NCI-H1694 (cell line): Measurements from ENCODE around the gene COL11A2.

Source experiments
- DNase-seq: peaks from one replicate; lab custom pipeline; 2025; lab: John Stamatoyannopoulos, UW

Gene COL11A2

DNA sequence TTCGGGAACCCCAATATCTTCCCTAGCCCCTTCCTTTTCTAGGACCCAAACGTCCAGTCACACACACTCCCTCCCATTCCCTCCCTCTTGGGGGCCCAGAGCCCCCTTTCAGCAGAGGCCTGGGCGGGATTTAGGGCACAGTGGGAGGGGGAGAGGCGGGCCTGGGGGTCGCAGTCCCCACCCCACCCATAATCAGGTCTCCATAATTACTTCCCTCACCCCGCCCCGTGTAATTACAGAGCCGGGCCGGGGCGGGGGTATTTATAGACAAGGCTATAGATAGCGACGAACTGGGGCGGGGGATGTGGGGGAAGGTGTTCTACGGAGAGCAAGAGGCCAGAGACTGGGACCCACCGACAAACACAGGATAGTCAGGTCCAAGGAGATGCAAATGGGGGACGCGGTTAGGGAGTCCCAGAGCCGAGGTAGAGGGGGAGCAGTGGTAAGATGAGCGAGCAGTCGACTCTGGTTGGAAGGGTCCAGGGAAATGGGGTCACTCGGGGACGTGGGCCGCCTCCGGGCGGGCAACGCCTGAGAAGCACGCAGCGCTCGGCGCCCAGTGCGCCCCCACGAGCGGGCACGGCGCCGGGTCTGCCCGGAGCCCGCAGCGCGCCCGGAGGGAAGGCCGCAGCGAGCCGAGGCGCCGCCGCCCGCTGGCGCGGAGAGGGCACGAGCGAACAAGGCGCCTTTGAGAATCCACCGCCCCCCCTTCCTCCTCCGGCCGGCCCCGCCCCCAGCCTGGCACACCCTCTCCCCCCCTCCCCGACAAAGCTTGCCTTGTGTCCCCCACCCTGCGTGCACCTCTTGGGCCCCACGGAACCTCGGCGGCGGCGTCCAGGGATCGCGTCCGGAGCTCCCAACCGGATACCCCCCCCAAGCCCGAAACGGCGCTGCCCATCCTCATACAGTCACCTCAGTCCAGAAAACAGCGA lies 670 bp upstream of the COL11A2 start:
- no peak for DNase-seq

DNA sequence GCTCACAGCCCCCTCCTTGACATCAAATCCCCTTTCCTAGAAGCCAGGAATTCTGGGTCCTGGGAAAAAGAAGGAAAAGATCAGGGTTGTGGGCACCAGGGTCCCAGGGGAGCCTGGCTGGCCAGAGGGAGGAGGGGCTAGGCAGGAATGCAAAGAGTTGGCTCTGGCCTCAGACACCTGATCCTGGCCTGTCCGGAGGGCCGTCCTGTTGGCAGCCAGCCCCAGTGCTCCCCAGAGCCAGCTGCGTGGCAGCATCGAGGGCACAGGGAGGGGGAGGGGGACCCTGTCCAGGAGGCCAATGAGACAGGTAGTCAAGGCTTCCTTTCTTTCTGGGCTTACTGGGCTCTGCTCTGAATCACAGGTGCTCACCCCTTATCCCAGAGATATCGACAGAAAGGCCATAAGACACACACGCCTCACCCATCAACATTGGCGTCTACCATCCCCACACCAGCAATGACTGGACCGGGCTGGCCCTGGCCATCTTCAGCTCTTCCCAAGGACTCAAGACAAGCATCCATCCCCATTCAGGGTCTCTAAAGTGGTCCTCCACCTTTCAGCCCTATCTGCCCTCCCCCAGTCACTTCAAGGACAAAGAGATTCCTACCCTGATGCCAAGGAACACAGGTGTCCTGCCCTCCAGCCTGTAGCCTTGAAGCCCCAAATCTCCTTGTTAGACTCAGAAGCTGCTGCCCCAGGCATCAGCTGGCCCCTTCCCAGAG lies 723 bp downstream of the COL11A2 start:
- no peak for DNase-seq

DNA sequence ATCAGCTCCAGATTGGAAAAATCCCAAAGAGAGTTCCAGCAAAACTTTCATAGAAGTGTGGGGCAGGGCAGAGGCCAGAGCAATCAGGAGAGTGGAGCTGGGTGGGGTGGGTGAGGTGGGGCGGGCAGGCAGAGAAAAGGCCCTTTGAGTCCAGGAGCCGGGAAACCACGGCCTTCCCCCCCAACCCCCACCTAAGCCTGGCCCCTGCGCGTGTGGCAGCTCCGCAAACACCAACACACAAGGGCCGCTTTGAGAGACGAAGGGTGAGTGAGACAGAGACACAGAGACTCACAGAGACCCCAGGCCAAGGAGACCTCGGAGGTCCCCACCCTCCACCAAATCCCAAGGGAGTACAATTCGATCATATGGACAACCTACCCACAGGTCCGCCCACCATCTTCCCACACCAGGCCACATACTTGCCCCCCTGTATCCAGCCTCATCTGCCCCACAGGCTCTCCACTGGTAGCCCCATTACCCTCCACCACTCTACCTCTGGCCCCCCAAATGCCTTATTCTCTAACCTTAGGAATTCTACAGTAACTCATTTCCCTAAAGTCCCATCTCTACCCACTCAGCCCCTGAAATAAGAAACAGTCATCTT lies 1.7 kb downstream of the COL11A2 start:
- no peak for DNase-seq

DNA sequence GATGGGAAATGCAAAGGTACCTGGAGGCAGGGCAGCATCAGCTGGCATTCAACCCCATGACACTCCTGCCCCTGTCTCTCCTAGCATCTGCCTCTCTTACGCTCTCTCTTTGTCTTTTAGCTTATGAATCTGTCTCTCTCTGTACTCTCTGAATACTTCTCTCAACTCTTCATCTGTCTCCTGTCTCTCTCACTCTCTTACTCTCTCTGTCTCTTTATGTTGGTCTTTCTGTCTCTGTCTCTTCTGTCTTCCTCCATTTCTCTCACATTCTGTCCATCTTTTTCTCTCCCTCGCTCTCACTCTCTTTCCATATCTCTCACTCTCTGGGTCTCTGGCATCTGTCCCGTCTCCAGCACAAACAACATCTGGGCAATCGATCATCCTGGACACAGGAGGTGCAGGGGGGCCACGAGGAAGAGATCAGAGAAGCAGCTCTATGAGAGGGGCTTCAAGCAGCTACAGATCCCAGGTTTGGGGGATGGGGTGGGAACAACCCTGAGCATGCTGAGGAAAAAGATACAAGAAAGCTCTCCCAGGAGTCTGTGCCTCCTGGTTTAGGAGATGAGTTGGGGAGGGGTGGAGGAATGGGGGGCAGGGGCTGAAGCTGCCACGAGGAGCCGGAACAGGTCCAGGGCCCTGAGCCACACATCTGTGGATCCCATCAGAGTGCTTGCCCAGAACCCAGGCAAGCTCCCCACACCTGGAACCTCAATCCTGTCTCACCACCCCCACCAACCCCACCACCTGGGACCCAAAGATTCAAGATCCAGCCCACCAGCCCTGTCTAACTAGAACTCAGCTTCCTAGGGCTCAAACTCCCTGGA lies 2.4 kb downstream of the COL11A2 start:
- DNase-seq = no peak

DNA sequence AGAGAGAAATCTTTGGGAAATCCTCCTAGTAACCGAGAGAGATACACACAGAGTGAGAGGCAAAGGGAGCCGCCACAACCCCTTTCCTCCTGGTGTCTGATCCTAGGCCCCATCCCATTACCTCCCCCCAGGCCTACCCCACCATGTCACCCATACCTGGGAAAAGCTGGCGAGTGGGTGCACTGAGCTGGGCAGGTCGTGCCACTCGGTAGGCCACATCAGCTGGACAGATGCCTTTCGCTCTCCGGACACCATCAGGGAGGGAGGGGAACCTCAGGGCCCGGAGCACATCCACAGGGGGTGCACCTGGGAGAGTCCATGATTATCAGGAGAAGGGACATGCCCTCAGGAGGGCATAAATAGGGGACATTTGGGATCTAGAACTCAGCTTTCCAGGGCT lies 3.1 kb downstream of the COL11A2 start:
- no peak for DNase-seq

DNA sequence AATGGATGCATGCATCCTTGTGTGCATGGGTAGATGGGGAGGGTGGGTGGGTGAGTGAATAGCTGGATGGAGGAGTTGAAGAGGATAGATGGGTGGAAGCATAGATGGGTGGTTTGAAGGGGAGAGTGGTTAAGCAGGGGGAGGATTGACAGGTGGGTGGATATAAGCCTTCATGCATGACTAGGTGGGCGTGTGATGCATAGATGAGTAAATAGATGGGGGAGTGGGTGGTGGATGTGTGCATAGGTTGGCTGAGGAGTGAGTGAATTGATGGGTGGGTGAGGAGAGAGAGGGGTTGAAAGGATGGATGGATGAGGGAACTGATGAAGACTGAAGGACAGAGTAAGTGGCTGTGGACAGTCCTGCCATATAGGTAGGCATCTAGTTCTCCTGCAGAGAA lies 4.5 kb downstream of the COL11A2 start:
- no peak for DNase-seq

DNA sequence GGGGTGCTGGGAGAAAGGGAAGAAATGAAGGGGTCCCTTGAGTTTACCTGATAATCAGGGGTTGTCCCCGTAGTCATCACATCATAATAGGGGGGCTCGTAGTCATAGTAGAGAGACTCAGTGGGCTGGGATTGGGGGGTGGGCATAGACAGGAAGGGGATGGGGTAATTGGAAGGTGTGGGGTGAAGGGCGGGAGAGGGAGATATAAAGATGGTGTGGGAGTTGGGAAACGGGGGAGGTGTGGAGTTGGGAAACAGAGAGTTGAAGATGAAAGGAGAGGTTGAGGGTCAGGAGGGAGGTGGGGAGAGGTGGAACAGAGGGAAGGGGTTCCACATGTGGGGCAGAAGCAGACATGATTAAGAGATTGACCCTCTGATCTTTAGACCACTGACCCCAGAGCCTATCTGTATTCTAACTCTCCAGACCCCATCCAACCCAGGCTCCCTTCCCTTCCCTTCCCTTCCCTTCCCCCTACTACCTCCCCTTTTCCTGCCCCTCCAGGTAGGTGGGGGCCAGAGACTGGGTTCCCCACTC lies 6.5 kb downstream of the COL11A2 start:
- no peak for DNase-seq

DNA sequence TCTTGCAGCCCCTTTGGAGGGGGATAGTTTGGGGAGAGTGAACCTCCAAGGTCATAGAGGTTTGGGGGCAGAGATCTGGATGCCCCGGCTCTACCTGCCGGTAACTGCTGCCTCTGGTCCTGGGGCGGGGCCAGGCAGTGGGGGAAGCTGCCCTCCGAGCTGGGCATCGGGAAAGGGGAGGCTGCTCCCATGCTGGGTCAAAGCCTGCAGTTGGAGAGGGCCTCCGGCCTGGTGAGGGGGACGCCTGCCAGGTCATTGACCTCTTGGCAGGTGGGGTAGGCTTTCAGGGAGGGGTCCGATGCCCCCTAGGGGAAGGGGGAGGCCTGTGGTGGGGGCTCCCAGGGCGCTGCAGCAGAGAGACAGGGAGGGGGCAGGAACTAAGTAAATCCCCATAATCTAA lies 7.1 kb downstream of the COL11A2 start:
- no peak for DNase-seq

DNA sequence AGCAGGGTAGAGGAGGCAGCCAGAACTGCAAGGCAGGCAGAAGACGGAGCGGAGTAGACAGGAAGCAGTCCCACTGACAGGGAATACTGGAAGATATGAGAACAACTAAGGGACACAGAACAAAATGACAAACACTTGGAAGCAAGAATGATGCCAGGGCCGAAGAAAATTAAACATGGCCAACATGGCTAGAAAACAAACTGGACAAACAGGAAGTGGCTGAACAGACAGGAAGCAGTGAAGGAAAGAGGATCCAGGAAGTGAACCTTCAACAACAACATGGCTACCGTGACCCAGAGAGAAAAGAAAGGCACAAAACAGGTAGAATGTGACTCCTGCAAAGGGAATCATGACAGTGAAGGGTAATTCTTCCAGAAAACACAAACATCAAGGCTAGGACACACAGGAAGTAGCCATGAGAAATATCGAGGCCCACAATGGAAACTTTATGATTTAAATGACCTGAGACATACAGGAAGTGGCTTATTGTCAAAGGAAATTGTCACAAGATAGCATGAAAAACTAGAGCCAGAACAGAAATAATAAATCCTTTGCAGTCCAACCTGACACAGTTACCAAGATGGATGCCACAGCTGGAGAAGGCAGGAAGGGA lies 9.1 kb downstream of the COL11A2 start:
- DNase-seq = no peak

DNA sequence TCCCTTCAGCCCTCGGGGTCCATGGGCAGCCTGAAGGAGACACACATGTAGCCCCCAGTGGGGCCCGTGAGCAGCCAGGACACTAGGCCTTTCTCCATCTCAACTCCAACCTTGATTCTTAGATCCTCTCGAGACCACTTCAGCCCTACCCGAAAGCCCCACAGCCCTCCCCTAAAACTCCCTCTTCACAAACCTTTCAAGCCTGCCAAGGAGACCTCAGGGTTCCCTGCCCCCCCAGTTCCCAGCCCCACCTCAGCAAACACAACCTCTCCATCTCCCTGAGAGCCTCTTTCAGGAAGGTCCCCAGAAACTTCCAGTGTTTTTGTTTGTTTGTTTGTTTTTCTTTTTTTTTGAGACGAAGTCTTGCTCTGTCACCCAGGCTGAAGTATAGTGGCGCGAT lies 11.1 kb downstream of the COL11A2 start:
- no peak for DNase-seq

DNA sequence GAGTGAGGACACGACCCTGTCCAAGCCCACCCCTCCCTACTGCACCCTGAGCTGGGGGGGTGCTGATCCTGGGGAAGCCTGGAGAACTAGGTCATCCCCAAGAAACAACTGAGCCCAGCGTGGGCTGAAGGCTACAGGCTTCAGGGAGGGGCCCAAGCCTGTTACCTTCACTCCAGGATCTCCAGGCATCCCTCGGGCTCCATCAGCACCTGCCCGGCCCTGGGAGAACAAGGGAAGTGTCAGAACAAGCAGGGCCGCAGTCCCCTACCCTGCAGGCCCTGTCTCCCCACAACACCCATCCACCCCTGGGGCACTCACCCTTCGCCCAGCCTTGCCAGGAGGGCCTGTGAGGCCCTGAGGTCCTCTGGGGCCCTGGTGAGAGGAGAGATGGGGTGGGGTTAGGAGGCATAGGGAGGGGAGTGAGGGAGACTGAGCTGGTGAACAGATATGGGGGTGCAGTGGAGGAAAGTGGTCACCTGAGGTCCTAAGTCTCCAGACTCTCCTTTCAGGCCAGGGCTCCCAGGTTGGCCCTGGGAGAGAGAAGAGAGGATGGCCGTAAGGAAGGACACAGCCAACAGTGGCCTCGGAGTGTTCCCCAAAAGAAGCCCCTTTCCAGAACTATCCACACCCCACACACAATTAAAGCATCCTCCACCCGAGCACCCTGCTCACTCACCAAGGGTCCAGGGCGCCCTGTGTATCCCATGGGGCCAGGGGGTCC lies 13.4 kb downstream of the COL11A2 start:
- DNase-seq = no peak

DNA sequence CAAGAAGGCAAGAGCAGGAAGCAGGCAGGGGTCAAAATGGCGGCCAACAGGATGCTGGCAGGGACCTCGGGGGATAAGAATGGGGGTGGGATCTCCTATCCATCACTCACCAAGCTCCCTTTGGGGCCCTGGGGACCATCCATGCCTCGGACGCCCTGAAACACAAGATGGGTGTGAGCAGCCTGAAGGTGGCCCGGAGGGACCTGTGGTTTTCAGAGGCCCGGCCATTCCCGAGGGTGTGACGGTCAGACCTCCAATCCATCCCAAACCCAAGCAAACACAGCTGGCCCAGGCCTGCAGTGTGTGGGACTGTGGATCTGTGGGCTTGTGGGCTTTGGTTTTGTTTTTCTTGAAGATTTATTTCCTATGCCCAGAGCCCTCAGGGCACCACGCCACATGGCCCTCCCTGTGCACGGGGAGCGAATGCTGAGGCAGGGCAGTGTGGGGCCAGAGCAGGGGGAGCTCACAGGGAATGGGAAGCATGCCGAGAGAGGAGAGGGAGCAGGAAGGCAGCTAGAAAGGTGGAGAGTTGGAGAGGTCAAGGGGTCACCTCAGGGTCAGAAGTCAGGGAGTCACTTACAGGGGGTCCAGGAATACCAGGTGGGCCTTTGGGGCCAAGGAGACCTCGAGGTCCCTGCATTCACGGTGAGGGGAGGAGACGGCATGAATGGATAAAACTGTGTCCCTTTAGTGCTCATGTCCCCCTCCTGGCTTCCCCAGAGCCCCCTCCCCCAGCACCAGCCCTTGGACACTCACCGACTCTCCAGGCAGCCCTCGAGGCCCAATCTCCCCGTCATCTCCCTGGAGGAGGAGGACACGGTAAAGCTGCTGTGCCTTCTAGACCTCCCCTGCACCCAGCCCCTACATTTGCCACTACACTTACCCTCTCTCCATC lies 14.5 kb downstream of the COL11A2 start:
- no peak for DNase-seq

DNA sequence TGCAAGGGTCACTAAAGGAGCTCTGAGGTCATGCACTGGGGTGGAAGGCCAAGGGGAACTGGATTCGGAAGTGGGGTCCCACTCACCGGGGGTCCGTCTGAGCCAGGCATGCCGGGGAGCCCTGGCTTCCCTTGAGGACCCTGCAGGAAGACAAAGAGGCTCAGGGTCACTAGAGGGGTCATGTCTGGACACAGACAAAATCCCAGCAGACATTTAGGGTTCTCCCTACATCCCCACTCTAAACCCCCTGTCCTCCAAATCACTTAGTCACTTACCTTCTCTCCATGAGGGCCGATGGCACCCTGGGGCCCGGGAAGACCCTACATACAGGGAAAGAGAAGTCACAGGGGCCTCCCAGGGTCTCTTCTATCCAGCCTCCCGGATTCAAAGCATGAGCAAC lies 15.4 kb downstream of the COL11A2 start:
- no peak for DNase-seq

DNA sequence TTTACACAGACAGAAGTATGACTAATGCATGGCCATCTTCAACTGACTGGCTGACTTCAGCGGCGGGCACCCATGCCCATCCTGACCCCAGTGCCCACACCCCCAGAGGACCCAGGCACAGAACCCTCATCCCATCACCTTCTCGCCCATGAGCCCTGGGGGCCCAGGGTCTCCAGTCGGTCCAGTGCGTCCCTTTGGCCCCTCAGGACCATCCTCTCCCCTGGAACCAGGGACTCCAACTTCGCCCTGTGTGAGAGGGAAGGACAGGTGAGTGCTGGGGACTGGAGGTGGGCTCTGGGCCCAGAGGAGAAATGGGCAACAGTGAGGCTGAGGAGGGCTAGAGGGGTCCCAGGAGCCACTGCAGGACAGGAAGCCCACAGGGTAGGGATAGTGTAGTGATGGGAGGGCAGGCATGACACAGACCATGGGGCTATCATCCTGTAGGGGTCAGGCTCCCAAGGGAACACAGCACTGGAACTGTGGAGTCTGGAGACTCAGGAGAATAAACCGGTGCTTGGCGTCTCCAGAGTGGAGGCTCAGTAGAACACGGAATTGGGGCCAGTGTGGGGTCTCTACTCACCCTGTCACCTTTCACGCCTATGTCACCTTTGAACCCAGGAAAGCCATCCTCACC lies 16.7 kb downstream of the COL11A2 start:
- no peak for DNase-seq

DNA sequence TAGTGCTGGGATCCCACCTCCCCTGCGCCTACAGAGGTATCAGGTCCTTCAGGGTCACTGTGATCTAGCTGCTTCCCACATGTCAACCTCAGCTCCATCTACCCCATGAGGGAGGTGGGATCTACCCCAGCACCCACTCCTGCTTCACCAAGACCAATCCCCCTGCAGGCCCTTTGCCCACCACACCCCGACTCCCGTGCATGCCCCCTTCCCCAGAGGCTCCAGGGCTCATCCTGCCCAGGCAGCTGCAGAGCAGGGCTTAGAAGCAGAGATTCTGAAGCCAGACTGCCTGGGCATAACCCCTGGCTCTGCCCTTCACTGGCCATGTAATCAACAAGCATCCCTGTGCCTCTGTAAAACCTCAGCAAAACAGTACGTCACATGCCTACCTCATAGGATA lies 17.5 kb downstream of the COL11A2 start:
- no peak for DNase-seq

DNA sequence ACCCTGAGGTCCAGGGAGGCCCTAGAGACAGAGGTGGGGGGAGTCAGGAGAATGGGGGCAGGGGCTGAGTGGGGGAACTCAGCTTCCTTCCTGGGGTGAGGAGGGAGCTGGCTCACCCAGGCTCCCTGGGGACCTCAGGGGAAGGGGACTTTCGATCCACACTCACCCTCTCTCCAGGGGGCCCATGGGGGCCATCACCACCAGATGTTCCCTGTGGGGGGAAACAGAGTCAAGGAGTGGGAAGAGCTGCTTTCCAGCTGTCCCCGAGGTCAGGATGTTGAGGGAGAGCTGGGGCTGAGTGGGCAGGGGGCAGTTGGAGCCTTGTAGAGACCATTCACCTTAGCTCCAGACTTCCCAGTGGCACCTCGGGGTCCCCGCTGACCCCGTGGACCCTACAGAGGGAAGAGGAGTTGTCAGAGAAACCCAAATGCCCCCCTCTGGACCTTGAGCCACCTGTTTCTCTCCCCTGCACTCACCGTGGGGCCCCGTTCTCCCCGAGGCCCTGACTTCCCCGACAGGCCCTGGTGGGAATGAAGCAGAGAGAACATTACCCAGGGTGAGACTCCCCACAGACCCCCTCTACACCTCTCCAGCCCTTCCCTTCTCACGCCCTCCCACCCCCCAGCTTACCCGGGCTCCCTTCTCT lies 18.6 kb downstream of the COL11A2 start:
- DNase-seq = no peak

DNA sequence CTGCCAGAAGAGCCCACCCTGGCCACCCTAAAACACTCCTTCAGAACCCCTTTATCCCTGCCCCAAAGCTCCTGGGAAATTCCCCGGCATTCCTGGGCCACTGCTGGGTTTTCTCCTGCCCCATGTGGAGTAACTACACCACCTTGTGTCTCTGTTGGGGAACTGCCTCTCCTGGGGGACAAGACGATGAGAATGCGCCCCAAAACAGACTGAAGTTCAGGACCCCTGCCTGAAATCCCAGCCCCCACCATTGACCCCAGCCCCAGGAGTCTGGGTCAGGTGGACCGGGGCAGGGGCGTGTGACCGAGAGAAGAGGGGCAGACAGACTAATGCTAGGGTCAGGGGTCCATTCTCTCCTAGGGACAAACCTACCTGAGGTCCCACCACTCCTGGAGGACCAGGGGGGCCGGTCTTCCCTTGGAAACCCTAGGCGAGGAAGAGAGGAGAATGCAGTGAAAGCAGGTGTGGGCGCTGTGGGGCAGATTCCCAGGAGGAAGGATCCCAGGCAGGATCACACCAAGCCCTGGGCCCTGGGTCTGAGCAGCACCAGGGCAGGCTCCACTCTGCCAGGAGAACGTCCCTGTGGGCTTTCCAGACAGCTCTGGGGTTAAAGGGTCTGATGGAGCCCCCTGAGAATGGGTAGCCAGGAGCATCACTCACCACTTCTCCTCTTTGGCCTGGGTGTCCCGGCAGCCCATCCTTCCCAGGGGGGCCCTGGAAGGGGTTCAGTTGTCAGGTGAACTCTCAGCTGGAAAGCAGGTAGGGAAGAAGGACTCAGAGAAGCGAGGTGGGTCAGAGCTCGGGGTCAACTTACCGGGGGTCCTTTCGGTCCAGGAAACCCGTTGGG lies 19.4 kb downstream of the COL11A2 start:
- DNase-seq = no peak
